Sigmoid colon (tissue), 4 donors: ENCODE results near the gene ADD2.

Experiments used
- CTCF ChIP-seq, 4 experiments: fragments of 450-650 bp in 3 of 4; fragments of 200-600 bp in 1 of 4; IDR thresholded peaks; one replicate each; pipeline ENCODE4 v1.5.1; 2016 to 2019; ENCODE audit warnings: antibody characterized with exemption in 4 of 4, mild to moderate bottlenecking in 3 of 4, moderate library complexity in 2 of 4
- EP300 ChIP-seq, 4 donors: sonication (generic); formaldehyde crosslinking; IDR thresholded peaks; one replicate each; pipeline ENCODE4 v1.6.1; 2017; ENCODE audit warnings: antibody characterized with exemption in 4 of 4
- POLR2A ChIP-seq, 2 donors: fragments of 450-650 bp; IDR thresholded peaks; one replicate each; pipeline ENCODE4 v1.6.1; 2016; ENCODE audit warnings: antibody characterized with exemption in 2 of 2, mild to moderate bottlenecking in 2 of 2, moderate library complexity in 2 of 2
- POLR2AphosphoS5 ChIP-seq, 4 donors: sonication (generic); formaldehyde crosslinking; IDR thresholded peaks; one replicate each; pipeline ENCODE4 v1.6.1; 2017; ENCODE audit warnings: antibody characterized with exemption in 4 of 4

- TF ChIP-seq EP300 (IDR thresholded peaks at IDR 0.05) (no peak), CTCF (IDR thresholded peaks at IDR 0.05) (no peak), POLR2A (IDR thresholded peaks at IDR 0.05) (no peak), POLR2AphosphoS5 (IDR thresholded peaks at IDR 0.05) (no peak)
Observed at GRCh38 chr2:70675862-70676261, 92.1 kb downstream of the ADD2 start.
